GM21381 (cell line): Measurements from ENCODE around the gene TMEM38A.

ENCODE experiments used
- ATAC-seq: cut with Tn5 transposase; IDR thresholded peaks from one replicate; pipeline ENCODE4 v1.9.1; 2021; ENCODE audit warnings: mild to moderate bottlenecking, moderate library complexity; ENCODE audit not compliant: unreplicated experiment

TMEM38A gene

GRCh38 chr19:16660763-16661479, at the start of gene TMEM38A:
TMEM38A (plus strand) TSS chr19:16661139; CDS start chr19:16661218, 79 bp downstream.
- peak; percentile 19 for ATAC-seq

GRCh38 chr19:16612636-16613035, 48.3 kb upstream of the TMEM38A start:
- ATAC-seq, result no peak

- no peak for ATAC-seq
These were observed 47.1 kb upstream of the TMEM38A start for GRCh38 chr19:16613841-16614240.

- ATAC-seq, result no peak
These were observed 46.0 kb upstream of the TMEM38A start for GRCh38 chr19:16614941-16615340.

GRCh38 chr19:16615808-16616207, 45.1 kb upstream of the TMEM38A start:
- no peak for ATAC-seq

GRCh38 chr19:16618248-16618647, 42.7 kb upstream of the TMEM38A start:
- ATAC-seq, result no peak

GRCh38 chr19:16619457-16619856, 41.5 kb upstream of the TMEM38A start:
- ATAC-seq, result no peak

- ATAC-seq, result no peak
These were observed 40.9 kb upstream of the TMEM38A start for GRCh38 chr19:16620018-16620417.

GRCh38 chr19:16620584-16620983, 40.4 kb upstream of the TMEM38A start:
- ATAC-seq, result no peak

GRCh38 chr19:16621165-16621800, 39.7 kb upstream of the TMEM38A start:
- ATAC-seq, result no peak

- no peak for ATAC-seq
These were observed 37.9 kb upstream of the TMEM38A start for GRCh38 chr19:16623066-16623465.

- no peak for ATAC-seq
These were observed 37.4 kb upstream of the TMEM38A start for GRCh38 chr19:16623576-16623975.

- no peak for ATAC-seq
These were observed 36.7 kb upstream of the TMEM38A start for GRCh38 chr19:16624236-16624635.

GRCh38 chr19:16625163-16625958, 35.6 kb upstream of the TMEM38A start:
- ATAC-seq, result no peak

GRCh38 chr19:16626796-16627192, 34.1 kb upstream of the TMEM38A start:
- no peak for ATAC-seq

GRCh38 chr19:16627193-16627927, 33.6 kb upstream of the TMEM38A start:
- no peak for ATAC-seq

GRCh38 chr19:16627928-16628182, 33.1 kb upstream of the TMEM38A start:
- no peak for ATAC-seq

GRCh38 chr19:16628183-16628983, 32.6 kb upstream of the TMEM38A start, which contains the start of gene MED26:
MED26 (minus strand) TSS chr19:16628204; CDS start chr19:16627943, 261 bp downstream.
- peak; percentile 87 for ATAC-seq

GRCh38 chr19:16628984-16629691, 31.8 kb upstream of the TMEM38A start:
- no peak for ATAC-seq

GRCh38 chr19:16631465-16631864, 29.5 kb upstream of the TMEM38A start:
- no peak for ATAC-seq
